Karpas-422 (cell line): ENCODE data around the gene MLANA. TPM values are rescaled to one million over a fixed set of nuclear protein-coding genes. Genes with fewer than 3 reads are reported as not detected.

Experiments
- DNase-seq: peaks from one replicate; pipeline ENCODE4 v3.0.0-alpha.2; 2015
- H2AFZ ChIP-seq: fragments of 200-600 bp; sonication (generic); 2 replicates; pipeline ENCODE4 v1.6.1; 2014; ENCODE audit warnings: antibody characterized with exemption, low read length, mixed read lengths
- H3K27ac ChIP-seq: fragments of 200-600 bp; sonication (generic); 2 replicates; pipeline ENCODE4 v1.5.1; 2014; ENCODE audit warnings: mild to moderate bottlenecking, low read length, moderate library complexity
- H3K27me3 ChIP-seq: fragments of 200-600 bp; sonication (generic); 2 replicates; pipeline ENCODE4 v1.6.1; 2014; ENCODE audit warnings: low read length, mixed read lengths
- H3K36me3 ChIP-seq: fragments of 200-600 bp; sonication (generic); 2 replicates; pipeline ENCODE4 v1.6.1; 2014; ENCODE audit warnings: low read length, mixed read lengths; ENCODE audit not compliant: insufficient read depth
- H3K4me1 ChIP-seq: fragments of 200-600 bp; sonication (generic); 2 replicates; pipeline ENCODE4 v1.6.1; 2014; ENCODE audit warnings: mild to moderate bottlenecking, low read length, mixed read lengths
- H3K4me2 ChIP-seq: fragments of 200-600 bp; sonication (generic); 2 replicates; pipeline ENCODE4 v1.6.1; 2014; ENCODE audit warnings: low read length, low read depth, mild to moderate bottlenecking; ENCODE audit not compliant: poor library complexity, severe bottlenecking
- H3K4me3 ChIP-seq: fragments of 200-600 bp; sonication (generic); 2 replicates; pipeline ENCODE4 v1.5.1; 2014; ENCODE audit warnings: mild to moderate bottlenecking, antibody characterized with exemption, low read length, mixed read lengths
- H3K79me2 ChIP-seq: fragments of 200-600 bp; sonication (generic); 2 replicates; pipeline ENCODE4 v1.6.1; 2014; ENCODE audit warnings: mild to moderate bottlenecking, low read length, mixed read lengths
- H3K9ac ChIP-seq: fragments of 200-600 bp; sonication (generic); 2 replicates; pipeline ENCODE4 v1.6.0; 2014; ENCODE audit warnings: low read length
- H3K9me2 ChIP-seq: fragments of 200-600 bp; sonication (generic), shearing (Covaris generic); replicated peaks from 2 replicates; pipeline ENCODE4 v1.6.0; 2014; ENCODE audit warnings: mild to moderate bottlenecking, low read length, moderate library complexity; ENCODE audit not compliant: insufficient read depth
- H3K9me3 ChIP-seq: fragments of 300-700, 200-600 bp; sonication (generic); 2 replicates; pipeline ENCODE4 v1.6.1; 2014; ENCODE audit warnings: low read length, mixed read lengths
- H4K20me1 ChIP-seq: fragments of 200-600 bp; sonication (generic); 2 replicates; pipeline ENCODE4 v1.6.1; 2014; ENCODE audit warnings: mild to moderate bottlenecking, antibody characterized with exemption, low read length, low read depth; ENCODE audit not compliant: insufficient read depth
- total RNA-seq: library from RNA; depleted of rRNA; stranded (reverse); fragments of >200 nt; shearing (Covaris generic); gene quantifications from 2 replicates; pipeline ENCODE4 v1.2.3, GENCODE V29; 2014; ENCODE audit warnings: low replicate concordance; rRNA removed

The MLANA gene, protein sequence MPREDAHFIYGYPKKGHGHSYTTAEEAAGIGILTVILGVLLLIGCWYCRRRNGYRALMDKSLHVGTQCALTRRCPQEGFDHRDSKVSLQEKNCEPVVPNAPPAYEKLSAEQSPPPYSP
- not detected in 2 replicates for total RNA-seq

GRCh38 chr9:5890641-5891040, at the start of gene MLANA:
TSS of gene MLANA (plus strand) at chr9:5890889. CDS start at chr9:5892475, 1,586 bp downstream.
- no peaks in the 10 kb centered on the region for H3K9me3 ChIP-seq
- no peak within 1 kb of the TSS for H3K4me3 ChIP-seq
- DNase-seq = no peak
- no peaks in the 10 kb centered on the region for H3K4me1 ChIP-seq
- no peak within 1 kb of the TSS for H3K27ac ChIP-seq
- H3K79me2 ChIP-seq = no peaks in the 10 kb centered on the region
- no peaks in the 10 kb centered on the region for H3K9me2 ChIP-seq
- H2AFZ ChIP-seq = no peak within 1 kb of the TSS
- no peaks in the 10 kb centered on the region for H4K20me1 ChIP-seq
- no peak within 1 kb of the TSS for H3K4me2 ChIP-seq
- no peak within 1 kb of the TSS for H3K9ac ChIP-seq
- H3K27me3 ChIP-seq = no peaks in the 10 kb centered on the region
- no peaks in the 10 kb centered on the region for H3K36me3 ChIP-seq

DNA sequence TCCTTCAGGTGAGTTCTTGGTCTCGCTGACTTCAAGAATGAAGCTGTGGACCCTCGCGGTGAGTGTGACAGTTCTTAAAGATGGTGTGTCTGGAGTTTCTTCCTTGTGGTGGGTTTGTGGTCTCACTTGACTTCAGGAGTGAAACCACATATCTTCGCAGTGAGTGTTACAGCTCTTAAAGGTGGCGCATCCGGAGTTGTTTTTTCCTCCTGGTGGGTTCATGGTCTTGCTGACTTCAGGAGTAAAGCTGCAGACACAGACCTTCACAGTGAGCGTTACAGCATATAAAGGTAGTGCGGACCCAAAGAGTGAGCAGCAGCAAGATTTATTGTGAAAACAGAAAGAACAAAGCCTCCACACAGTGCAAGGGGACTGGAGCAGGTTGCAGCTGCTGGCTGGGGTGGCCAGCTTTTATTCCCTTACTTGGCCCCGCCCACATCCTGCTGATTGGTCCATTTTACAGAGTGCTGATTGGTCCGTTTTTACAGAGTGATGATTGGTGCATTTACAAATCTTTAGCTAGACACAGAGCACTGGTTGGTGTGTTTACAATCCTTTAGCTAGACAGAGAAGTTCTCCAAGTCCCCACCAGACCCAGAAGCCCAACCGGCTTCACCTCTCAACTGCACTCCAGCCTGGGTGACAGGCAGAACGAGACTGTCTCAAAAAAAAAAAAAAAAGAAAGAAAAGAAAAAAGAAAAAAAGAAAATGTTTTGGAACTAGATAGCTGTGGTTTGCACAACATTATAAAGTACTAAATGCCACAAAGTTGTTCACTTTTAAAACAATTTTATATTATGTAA, 48.7 kb upstream of the MLANA start:
- no peaks in the 10 kb centered on the region for H3K27me3 ChIP-seq
- H3K4me1 ChIP-seq = peaks cover 5% of the 10 kb centered on the region
- H3K79me2 ChIP-seq = no peaks in the 10 kb centered on the region
- no peaks in the 10 kb centered on the region for H3K9me2 ChIP-seq
- no peak overlapping the region for H3K27ac ChIP-seq
- H3K9me3 ChIP-seq = no peaks in the 10 kb centered on the region
- no peaks in the 10 kb centered on the region for H4K20me1 ChIP-seq
- H2AFZ ChIP-seq = no peak overlapping the region
- H3K9ac ChIP-seq = no peak overlapping the region
- no peak overlapping the region for H3K4me3 ChIP-seq
- no peak for DNase-seq
- no peak overlapping the region for H3K4me2 ChIP-seq
- no peaks in the 10 kb centered on the region for H3K36me3 ChIP-seq

GRCh38 chr9:5842929-5843793, 47.5 kb upstream of the MLANA start:
- no peak for DNase-seq
- no peak overlapping the region for H3K27ac ChIP-seq
- H3K9me3 ChIP-seq = no peaks in the 10 kb centered on the region
- no peaks in the 10 kb centered on the region for H4K20me1 ChIP-seq
- H3K4me1 ChIP-seq = peaks cover 5% of the 10 kb centered on the region
- H3K9me2 ChIP-seq = no peaks in the 10 kb centered on the region
- H2AFZ ChIP-seq = no peak overlapping the region
- H3K4me2 ChIP-seq = no peak overlapping the region
- H3K79me2 ChIP-seq = no peaks in the 10 kb centered on the region
- H3K4me3 ChIP-seq = no peak overlapping the region
- H3K27me3 ChIP-seq = no peaks in the 10 kb centered on the region
- H3K9ac ChIP-seq = no peak overlapping the region
- no peaks in the 10 kb centered on the region for H3K36me3 ChIP-seq

DNA sequence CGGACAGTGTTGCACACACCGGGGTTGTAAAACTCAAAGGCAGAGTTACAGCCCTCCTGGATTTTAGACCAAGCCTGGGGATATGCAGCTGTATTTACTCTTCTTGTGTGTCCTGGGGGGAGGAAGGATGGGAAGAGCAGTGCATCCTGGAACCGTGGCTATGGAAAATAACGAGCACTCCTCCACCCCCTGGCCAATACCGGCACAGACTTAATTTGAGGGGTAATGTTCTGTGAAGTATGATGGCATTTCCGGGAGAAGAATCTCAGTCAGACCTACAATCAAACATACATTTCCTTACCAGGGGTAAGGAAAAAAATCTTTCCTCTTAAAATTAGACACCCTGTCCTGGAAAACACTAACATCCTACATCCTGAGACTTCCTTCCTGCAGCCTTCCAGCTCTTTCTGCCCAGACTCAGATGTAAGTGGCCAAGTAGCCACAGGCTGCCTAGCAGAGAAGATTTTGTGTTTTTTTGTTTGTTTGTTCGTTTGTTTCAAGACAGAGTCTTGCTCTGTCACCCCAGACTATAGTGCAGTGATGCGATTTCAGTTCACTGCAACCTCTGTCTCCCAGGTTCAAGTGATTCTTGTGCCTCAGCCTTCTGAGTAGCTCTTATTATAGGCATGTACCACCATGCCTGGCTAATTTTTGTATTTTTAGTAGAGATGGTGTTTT, 46.8 kb upstream of the MLANA start:
- Histone ChIP-seq H3K36me3 (no peaks in the 10 kb centered on the region), H3K4me3 (no peak overlapping the region), H3K79me2 (no peaks in the 10 kb centered on the region), H3K27ac (no peak overlapping the region), H3K9me3 (no peaks in the 10 kb centered on the region), H3K9ac (no peak overlapping the region), H3K4me2 (no peak overlapping the region), H3K9me2 (no peaks in the 10 kb centered on the region), H3K27me3 (no peaks in the 10 kb centered on the region), H2AFZ (no peak overlapping the region), H3K4me1 (peaks cover 5% of the 10 kb centered on the region), H4K20me1 (no peaks in the 10 kb centered on the region)
- DNase-seq = no peak

- H3K27me3 ChIP-seq = no peaks in the 10 kb centered on the region
- H2AFZ ChIP-seq = no peak overlapping the region
- H4K20me1 ChIP-seq = no peaks in the 10 kb centered on the region
- no peaks in the 10 kb centered on the region for H3K79me2 ChIP-seq
- no peak overlapping the region for H3K27ac ChIP-seq
- no peaks in the 10 kb centered on the region for H3K9me3 ChIP-seq
- peaks cover 5% of the 10 kb centered on the region for H3K4me1 ChIP-seq
- H3K36me3 ChIP-seq = no peaks in the 10 kb centered on the region
- no peak overlapping the region for H3K4me3 ChIP-seq
- H3K9ac ChIP-seq = no peak overlapping the region
- H3K9me2 ChIP-seq = no peaks in the 10 kb centered on the region
- no peak for DNase-seq
- H3K4me2 ChIP-seq = no peak overlapping the region
Measured at GRCh38 chr9:5845157-5845531, 45.5 kb upstream of the MLANA start.

DNA sequence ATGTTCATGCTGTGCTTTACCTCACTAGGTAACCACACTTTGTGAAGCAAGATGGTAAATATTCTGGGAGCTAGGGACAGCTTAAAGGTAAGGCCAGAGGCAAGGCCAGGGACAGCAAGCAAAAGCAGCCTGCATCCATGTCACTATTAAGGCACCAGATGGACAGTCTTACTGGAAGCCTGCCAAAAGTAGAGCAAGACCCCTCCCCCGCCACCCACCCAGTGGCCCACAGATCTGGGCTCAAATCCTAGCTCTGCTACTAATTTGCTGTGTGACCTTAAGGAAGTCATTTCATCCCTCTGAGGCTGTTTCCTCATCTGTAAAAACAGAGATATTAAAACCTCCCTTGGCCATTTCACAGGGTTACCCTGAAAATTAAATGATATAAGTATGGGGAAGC, 44.6 kb upstream of the MLANA start:
- no peaks in the 10 kb centered on the region for H3K4me1 ChIP-seq
- no peaks in the 10 kb centered on the region for H3K79me2 ChIP-seq
- no peak for DNase-seq
- no peaks in the 10 kb centered on the region for H3K36me3 ChIP-seq
- H3K9ac ChIP-seq = no peak overlapping the region
- H3K9me3 ChIP-seq = no peaks in the 10 kb centered on the region
- H4K20me1 ChIP-seq = no peaks in the 10 kb centered on the region
- no peak overlapping the region for H3K4me3 ChIP-seq
- H3K27me3 ChIP-seq = no peaks in the 10 kb centered on the region
- H3K4me2 ChIP-seq = no peak overlapping the region
- no peak overlapping the region for H2AFZ ChIP-seq
- no peaks in the 10 kb centered on the region for H3K9me2 ChIP-seq
- no peak overlapping the region for H3K27ac ChIP-seq

- Histone ChIP-seq H3K4me2 (no peak overlapping the region), H3K79me2 (no peaks in the 10 kb centered on the region), H3K9ac (no peak overlapping the region), H3K9me3 (no peaks in the 10 kb centered on the region), H4K20me1 (no peaks in the 10 kb centered on the region), H3K9me2 (no peaks in the 10 kb centered on the region), H3K27ac (no peak overlapping the region), H3K27me3 (no peaks in the 10 kb centered on the region), H3K4me1 (no peaks in the 10 kb centered on the region), H3K36me3 (no peaks in the 10 kb centered on the region), H3K4me3 (no peak overlapping the region), H2AFZ (no peak overlapping the region)
- DNase-seq = no peak
Measured at GRCh38 chr9:5846501-5846921, 44.2 kb upstream of the MLANA start.
